ENCODE results near the gene TM9SF3.

TM9SF3 gene

DNA sequence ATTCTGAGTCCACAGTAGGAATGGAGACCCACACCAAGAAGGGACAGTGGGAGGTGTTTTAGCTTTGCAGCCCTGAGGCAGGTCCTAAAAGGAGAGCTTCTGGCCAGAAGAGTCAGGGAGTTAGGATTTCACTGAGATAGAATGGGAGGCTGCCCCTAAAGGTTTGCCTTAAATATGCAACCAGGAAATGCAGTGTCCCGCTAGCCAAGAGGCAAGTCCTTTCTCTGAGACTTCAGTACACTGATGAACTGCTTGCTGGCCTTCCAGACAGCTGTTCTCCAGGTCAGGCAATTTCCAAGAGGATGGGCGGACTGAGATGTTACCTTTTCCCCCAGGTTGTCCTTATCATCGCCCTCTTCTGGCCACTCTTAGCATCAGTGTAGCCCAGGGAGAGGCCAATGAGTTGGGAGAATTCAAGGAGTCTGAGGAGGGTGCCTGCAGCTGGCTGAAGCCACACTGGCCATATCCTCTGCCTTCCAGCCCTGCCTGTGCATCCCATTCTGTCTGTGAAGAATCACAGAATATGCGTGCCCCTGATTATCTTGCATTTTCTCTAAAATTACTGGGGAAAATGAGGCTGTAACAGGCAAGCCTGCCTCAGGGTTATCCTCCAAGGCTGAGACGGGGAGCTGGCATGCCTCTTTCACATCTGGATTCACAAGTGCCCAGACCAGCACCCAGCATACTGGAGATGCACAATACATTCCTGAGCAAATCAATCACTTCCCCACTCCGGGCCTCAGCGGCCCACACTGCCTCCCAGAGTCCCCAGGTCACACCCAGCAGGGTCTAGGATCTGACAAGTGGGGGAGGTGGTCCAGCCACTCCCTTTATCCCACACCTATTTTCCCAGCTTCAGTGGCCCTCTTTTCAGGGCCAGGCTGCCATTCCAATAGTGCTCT, 75.5 kb downstream of the TM9SF3 start:
- DNase-seq (ENCODE audit: low spot score) = peak; percentile 57

DNA sequence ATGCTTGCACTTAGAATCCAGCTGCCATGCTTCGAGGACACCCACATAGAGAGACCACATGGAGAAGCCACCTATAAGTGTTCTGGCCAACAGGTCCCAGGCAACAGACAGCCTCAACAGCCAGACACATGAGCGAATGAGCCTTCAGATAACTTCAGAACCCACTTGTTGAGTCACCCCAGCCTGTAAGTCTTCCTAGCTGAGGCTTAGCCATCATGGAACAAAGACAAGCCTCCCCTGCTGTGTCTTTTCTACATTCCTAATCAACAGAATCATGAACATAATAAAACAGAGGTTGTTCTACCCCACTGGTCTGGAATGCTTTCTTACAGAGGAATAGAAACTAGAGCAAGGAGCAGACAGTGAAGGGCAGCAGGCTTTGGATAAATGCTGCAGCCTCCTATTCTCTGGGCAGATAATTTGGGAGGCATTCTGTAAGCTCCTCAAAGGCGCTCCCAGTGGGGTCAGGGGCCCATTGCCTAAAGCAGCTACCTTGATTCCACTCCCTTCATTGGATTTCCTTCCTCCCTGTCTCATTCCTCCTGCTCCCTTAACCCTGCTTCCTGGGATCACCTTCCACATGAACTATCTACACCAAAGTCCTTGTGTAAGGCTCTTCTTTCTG, 77.7 kb downstream of the TM9SF3 start:
- DNase-seq (ENCODE audit: low spot score) = no peak

DNA sequence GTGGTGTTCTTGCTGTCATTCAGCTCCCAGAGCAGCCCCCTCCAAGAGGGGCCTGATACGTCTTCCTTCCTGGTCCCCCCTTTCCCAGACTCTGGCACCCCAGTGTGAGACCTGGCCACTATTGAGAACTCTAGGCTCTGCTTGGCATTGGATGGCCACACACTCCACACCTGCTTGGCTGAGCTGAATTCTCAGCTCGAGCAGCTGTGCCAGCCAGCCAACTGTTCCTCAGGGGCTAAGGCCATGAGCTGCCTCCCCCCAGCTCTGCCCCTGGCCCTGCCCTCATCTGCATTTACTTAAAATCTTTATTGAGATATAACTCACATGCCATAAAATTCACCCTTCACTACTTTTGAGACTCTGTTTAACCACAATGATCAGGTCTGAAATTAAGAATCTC, 79.8 kb downstream of the TM9SF3 start:
- DNase-seq (ENCODE audit: low spot score) = no peak

DNA sequence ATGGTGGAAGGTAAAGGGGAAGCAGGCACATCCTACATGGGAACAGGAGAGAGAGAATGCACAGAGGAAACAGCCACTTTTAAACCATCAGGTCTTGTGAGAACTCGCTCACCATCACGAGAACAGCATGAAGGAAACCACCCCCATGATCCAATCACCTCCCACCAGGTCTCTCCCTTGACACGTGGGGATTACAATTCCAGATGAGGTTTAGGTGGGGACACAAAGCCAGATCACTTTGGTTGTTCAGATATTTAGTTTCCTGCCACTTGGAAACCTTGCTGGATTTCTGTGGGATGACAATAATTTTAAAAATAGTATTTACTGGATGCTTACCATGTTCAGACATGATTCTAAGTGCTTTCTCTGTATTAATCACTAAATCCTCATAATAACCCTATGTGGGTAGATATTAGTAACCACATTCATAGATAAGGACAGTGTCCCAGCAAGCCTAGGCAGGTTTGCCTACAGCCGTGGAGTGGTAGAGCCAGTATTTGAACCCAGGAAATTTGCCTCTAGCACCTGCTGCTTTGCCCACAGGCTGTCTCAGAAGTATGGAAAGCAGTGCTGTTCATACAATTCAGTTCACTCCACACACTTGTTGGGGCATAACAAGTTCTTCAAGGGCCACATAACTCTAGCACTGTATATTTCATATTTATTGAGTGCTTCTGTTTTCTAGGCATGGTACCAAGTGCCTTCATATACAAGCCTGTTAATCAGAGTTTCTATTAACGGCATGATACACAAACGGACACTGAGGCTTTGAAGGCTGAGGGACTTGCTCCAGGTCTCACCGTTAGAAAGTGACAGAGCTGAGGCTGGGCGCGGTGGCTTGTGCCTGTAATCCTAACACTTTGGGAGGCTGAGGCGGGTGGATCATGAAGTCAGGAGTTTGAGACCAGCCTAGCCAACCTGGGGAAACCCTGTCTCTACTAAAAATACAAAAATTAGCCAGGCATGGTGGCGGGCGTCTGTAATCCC, 81.4 kb downstream of the TM9SF3 start:
- DNase-seq (ENCODE audit: low spot score) = no peak

- DNase-seq (ENCODE audit: low spot score) = no peak
Observed at GRCh38 chr10:96502561-96503282, 84.1 kb downstream of the TM9SF3 start.

DNA sequence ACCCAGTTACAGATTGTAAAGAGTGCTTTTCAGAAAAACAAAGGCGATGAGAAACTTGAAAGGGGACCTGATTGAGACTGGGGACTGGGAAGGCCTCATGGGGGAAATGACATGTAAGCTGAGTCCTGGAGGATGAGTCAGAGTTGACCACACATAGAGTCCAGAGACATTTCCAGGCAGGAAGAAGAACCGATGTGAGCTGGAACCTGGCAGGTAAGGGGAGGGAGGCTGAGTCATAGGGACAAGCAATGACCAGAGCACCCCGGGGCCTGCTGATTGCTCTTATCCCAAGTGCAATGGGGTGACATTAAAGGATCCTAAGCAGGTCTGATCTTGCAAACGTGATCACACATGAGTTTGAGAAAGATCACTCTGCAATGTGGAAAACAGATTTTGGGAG, 84.8 kb downstream of the TM9SF3 start:
- DNase-seq (ENCODE audit: low spot score) = no peak

- no peak for DNase-seq (ENCODE audit: low spot score)
Observed at GRCh38 chr10:96500519-96500918, 86.3 kb downstream of the TM9SF3 start.

DNA sequence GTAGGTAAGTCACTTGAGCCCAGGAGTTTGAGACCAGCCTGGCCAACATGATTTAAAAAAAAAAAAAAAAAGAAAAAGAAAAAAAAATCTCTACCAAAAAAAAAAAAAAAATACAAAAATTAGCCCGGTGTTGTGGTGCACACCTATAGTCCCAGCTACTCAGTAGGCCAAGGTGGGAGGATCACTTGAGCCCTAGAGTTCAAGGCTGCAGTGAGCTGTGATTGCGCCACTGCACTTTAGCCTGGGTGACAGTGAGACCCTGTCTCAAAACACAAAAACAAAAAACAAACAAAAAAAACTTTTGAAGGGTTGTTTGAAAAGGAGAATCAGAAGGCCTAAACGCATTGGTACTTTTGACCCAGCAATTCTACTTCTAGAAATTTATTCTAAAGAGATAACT, 86.8 kb downstream of the TM9SF3 start:
- DNase-seq (ENCODE audit: low spot score) = no peak

DNA sequence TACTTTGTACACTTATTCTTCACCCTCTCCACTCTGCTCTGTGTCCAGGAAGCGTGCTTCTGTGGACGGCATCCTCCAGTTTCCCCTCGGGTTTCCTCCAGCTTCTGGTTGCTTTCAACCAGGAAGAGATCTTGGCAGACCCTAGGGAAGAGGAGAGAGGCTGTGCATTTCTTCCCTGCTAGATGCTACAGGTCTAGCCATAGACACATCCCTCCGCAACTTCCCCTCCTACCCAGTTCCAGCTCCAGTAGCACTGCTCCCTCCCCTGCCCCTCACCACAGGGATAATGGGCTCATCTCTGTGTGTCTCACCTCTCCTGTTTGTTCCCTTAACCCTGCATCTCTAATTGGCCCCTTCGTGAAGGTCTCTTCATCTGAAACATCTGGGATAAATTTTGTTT, 89.4 kb downstream of the TM9SF3 start:
- DNase-seq (ENCODE audit: low spot score) = no peak

GRCh38 chr10:96496281-96496925, 90.4 kb downstream of the TM9SF3 start:
- DNase-seq (ENCODE audit: low spot score) = no peak

DNA sequence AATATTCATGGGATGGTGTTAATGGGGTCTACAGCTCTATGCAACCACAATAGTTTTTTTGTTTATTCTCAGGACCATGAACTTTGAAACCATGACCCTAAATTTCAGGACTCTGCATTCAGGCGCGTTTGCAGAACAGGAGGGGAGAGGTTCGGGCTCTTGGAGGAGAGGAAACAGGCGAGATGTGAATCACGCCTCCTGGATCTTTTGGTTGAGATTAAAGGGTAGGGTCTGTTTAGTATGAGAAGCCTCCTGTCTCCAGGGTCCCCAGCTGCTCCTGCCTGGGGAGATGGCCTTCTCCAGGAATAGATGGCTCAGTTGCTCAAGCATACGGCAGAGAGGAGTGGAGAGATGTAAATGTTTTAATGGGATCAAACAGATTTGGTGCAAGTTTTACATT, 91.3 kb downstream of the TM9SF3 start:
- DNase-seq (ENCODE audit: low spot score) = no peak

DNA sequence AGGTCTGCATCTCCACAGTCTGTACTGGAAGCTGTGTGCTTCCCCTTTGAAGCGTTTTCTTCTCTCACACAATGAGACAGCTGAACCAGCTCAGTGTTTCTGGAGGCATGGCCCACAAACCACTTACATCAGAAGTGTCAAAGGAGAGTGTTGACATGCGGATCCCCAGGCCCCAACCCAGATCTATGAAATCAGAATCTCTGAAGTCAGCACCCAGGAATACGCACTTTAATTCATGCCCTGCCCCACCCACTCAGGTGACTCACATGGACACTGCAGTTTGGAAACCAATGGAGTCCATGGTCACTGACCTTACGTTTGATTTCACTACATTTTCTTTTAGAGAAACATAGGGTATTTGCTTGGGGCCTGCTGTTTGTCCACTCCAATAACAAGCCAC, 92.1 kb downstream of the TM9SF3 start:
- no peak for DNase-seq (ENCODE audit: low spot score)

- DNase-seq (ENCODE audit: low spot score) = no peak
Observed at GRCh38 chr10:96493871-96494525, 92.8 kb downstream of the TM9SF3 start.

GRCh38 chr10:96493254-96493653, 93.6 kb downstream of the TM9SF3 start:
- no peak for DNase-seq (ENCODE audit: low spot score)

DNA sequence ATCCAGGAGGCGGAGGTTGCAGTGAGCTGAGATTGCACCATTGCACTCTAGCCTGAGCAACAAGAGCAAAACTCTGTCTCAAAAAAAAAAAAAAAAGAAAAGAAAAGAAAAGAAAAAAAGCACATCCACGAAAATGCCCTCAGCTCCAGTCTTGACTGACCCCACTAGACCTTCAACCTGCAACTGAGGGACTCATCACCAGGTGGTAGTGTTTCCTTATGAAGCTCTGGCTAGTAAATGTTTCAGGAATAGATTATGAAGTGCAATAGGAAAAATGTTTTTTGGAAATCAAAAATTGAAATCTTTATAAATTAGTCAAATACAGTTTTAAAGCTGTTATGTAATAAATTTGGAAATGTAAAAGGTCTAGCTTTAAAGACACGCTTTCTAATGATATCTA, 95.5 kb downstream of the TM9SF3 start:
- no peak for DNase-seq (ENCODE audit: low spot score)

GRCh38 chr10:96488161-96488935, 98.5 kb downstream of the TM9SF3 start:
- DNase-seq (ENCODE audit: low spot score) = no peak

DNA sequence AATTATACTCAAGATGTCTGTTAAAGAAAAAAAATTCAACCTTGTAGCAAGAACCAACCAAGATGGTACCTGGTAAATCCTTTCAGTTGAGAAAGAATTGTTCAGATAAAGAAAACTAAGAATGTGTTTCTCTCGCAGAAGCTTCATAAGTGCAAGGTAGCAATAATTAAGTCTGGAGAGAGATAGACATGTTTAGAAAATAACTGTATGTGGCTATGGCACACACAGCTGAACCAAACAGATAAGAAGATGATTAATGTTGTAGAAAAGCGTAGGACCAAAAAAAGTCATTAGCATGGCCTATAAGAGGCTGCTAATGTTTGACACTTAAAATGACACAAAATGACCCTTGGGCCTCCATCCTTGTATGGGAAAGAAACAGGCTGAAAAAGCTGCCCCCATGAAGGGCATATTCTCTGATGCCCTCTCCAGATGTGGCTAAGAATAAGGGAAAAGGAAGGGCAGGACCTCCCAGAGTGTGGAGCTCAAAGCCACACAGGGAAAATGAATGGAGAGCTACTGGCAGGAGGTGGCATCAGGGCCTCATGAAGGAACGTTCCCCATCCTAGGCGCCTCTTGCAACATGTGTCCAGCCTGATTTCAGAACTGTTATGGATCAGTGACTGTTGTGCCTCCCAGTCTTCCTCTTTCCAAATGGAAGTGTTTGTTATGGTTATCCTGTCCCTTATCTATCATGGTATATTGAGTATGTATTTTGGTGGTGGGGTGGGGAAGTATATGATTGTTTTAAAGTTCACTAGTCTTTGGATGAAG, 103.8 kb downstream of the TM9SF3 start:
- DNase-seq (ENCODE audit: low spot score) = no peak

- no peak for DNase-seq (ENCODE audit: low spot score)
Observed at GRCh38 chr10:96478355-96478754, 108.5 kb downstream of the TM9SF3 start.

DNA sequence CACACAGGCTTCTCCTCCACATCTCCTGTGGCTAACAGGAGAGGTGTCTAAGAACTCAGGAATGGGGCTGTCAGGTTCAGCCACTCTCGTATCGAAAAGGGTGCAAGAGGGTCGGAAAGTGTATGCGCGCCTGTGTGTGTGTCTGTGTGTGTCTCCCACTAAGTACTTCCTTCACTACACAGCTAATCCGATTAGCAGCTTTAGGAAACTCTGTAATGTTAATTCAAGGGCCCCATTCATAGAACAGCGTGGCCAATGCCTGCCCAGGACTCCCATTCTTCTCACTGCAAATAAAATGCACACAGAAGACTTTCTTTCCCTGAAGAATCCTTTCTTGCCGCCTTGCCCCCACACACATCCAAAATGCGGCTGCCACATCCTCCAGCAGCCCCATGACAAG, 112.9 kb downstream of the TM9SF3 start:
- peak; percentile 62 for DNase-seq (ENCODE audit: low spot score)
